ENCODE results near the gene TMEM200C.

The TMEM200C gene

DNA sequence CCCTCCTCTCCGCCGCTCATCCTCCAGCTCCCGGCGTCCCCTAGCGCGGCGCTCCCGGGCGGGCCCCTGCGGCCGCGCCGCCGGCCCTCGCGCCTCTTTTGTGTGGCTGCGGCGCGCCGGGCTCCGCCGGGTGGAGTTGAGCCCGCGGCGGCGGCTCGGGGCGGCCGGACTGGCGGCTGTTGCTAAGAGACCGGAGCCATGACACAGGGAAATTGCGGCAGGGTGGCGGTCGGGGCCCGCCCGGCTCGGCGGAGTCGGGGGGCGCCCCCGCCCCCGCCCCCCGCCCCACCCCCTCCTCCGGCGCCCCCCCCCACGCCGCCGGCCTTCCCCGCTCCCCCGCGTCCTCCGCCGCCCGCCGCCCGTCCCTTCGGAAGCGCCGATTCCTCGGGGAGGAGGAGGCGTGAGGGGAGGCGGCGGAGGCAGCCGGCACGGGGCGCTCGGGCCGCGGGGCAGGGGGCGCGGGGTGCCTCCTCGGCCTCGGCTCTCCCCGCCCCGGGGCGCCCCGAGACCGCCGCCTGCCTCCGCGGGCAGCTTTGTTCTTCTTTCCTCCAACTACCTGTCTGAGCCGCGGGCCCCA lies at the start of gene TMEM200C:
Gene TMEM200C (minus strand): TSS at position 224 of the 577 bp plus-strand sequence. CDS start 3,459 bp downstream, outside the sequence.
- Mint-ChIP-seq H3K4me1 (peaks cover 36% of the 10 kb centered on the region), H3K36me3 (ENCODE audit: low read depth) (peaks cover 6% of the 10 kb centered on the region), H3K4me3 (peak within 1 kb of the TSS; percentile 89 to 91 (median 90)), H3K27ac (peak within 1 kb of the TSS; percentile 75 to 81 (median 76)), H3K27me3 (ENCODE audit: low read depth) (peaks cover 73% of the 10 kb centered on the region), H3K9me3 (no peaks in the 10 kb centered on the region)
- TF ChIP-seq, protein P1, sequence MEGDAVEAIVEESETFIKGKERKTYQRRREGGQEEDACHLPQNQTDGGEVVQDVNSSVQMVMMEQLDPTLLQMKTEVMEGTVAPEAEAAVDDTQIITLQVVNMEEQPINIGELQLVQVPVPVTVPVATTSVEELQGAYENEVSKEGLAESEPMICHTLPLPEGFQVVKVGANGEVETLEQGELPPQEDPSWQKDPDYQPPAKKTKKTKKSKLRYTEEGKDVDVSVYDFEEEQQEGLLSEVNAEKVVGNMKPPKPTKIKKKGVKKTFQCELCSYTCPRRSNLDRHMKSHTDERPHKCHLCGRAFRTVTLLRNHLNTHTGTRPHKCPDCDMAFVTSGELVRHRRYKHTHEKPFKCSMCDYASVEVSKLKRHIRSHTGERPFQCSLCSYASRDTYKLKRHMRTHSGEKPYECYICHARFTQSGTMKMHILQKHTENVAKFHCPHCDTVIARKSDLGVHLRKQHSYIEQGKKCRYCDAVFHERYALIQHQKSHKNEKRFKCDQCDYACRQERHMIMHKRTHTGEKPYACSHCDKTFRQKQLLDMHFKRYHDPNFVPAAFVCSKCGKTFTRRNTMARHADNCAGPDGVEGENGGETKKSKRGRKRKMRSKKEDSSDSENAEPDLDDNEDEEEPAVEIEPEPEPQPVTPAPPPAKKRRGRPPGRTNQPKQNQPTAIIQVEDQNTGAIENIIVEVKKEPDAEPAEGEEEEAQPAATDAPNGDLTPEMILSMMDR (IDR thresholded peaks at IDR 0.05; ENCODE audit: unreplicated experiment in 3 of 3): no peak

GRCh38 chr18:5944448-5944847 lies 49.1 kb upstream of the TMEM200C start:
- peaks cover 14% of the 10 kb centered on the region for H3K27me3 Mint-ChIP-seq (ENCODE audit: low read depth)
- H3K27ac Mint-ChIP-seq: no peak overlapping the region
- H3K4me3 Mint-ChIP-seq: no peak overlapping the region
- H3K36me3 Mint-ChIP-seq (ENCODE audit: low read depth): no peaks in the 10 kb centered on the region
- H3K9me3 Mint-ChIP-seq: no peaks in the 10 kb centered on the region
- TF ChIP-seq, protein P1 (IDR thresholded peaks at IDR 0.05; ENCODE audit: unreplicated experiment in 3 of 3): no peak
- H3K4me1 Mint-ChIP-seq: no peaks in the 10 kb centered on the region

- TF ChIP-seq, protein P1 (IDR thresholded peaks at IDR 0.05; ENCODE audit: unreplicated experiment in 3 of 3): no peak
- Mint-ChIP-seq H3K4me3 (no peak overlapping the region), H3K9me3 (no peaks in the 10 kb centered on the region), H3K27ac (no peak overlapping the region), H3K4me1 (no peaks in the 10 kb centered on the region), H3K36me3 (ENCODE audit: low read depth) (no peaks in the 10 kb centered on the region), H3K27me3 (ENCODE audit: low read depth) (peaks cover 14% of the 10 kb centered on the region)
Observed at GRCh38 chr18:5943514-5943913, 48.2 kb upstream of the TMEM200C start.

GRCh38 chr18:5942591-5942990 lies 47.3 kb upstream of the TMEM200C start:
- Mint-ChIP-seq H3K36me3 (ENCODE audit: low read depth) (no peaks in the 10 kb centered on the region), H3K27ac (no peak overlapping the region), H3K9me3 (no peaks in the 10 kb centered on the region), H3K27me3 (ENCODE audit: low read depth) (peaks cover 19% of the 10 kb centered on the region), H3K4me1 (no peaks in the 10 kb centered on the region), H3K4me3 (no peak overlapping the region)
- TF ChIP-seq, protein P1 (IDR thresholded peaks at IDR 0.05; ENCODE audit: unreplicated experiment in 3 of 3): no peak

DNA sequence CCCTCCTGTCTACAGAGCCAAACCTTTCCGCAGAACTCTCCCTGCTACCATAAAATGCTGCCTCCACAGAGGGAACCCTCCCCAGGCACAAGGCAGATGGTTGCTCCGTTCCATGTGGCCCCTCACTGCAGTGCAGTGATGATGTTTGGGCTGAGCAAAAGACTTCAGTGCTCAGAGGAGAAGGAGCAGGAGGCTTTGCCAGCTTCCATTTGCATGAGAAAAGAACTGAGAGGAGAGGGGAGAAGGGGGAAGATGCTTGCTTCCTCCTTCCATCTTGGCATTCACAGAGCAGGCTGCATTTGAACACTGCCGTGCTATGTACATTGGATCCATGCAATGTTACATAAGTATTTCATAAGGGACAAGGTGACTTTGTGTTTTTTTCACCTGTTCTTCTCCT lies 46.6 kb upstream of the TMEM200C start:
- H3K4me3 Mint-ChIP-seq: no peak overlapping the region

More for the DNA sequence above, 46.6 kb upstream of the TMEM200C start:
- TF ChIP-seq, protein P1 (IDR thresholded peaks at IDR 0.05; ENCODE audit: unreplicated experiment in 3 of 3): no peak
- Mint-ChIP-seq H3K4me1 (no peaks in the 10 kb centered on the region), H3K9me3 (no peaks in the 10 kb centered on the region), H3K27ac (no peak overlapping the region), H3K36me3 (ENCODE audit: low read depth) (no peaks in the 10 kb centered on the region), H3K27me3 (ENCODE audit: low read depth) (peaks cover 19% of the 10 kb centered on the region)
